GM21529 (cell line): Measurements from ENCODE around the gene FIP1L1.
"Not testable (repeated sequence)": the region's sequence is repeated elsewhere in the genome, so short reads cannot be mapped to it uniquely, and the experiment has no call there.

ENCODE experiments used
- ATAC-seq: cut with Tn5 transposase; IDR thresholded peaks from one replicate; pipeline ENCODE4 v1.9.1; 2021; ENCODE audit not compliant: unreplicated experiment

FIP1L1 gene

DNA sequence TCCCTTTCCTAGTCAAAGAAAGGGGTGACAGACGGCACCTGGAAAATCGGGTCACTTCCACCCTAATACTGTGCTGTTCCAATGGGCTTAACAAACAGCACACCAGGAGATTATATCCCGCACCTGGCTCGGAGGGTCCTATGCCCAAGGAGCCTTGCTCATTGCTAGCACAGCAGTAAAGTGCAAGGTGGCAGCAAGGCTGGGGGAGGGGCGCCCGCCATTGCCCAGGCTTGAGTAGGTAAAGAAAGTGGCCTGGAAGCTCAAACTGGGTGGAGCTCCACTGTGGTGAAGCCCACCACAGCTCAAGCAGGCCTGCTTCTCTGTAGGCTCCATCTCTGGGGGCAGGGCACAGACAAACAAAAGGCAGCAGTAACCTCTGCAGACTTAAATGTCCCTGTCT, 89.1 kb downstream of the FIP1L1 start:
- not testable (repeated sequence) for ATAC-seq

DNA sequence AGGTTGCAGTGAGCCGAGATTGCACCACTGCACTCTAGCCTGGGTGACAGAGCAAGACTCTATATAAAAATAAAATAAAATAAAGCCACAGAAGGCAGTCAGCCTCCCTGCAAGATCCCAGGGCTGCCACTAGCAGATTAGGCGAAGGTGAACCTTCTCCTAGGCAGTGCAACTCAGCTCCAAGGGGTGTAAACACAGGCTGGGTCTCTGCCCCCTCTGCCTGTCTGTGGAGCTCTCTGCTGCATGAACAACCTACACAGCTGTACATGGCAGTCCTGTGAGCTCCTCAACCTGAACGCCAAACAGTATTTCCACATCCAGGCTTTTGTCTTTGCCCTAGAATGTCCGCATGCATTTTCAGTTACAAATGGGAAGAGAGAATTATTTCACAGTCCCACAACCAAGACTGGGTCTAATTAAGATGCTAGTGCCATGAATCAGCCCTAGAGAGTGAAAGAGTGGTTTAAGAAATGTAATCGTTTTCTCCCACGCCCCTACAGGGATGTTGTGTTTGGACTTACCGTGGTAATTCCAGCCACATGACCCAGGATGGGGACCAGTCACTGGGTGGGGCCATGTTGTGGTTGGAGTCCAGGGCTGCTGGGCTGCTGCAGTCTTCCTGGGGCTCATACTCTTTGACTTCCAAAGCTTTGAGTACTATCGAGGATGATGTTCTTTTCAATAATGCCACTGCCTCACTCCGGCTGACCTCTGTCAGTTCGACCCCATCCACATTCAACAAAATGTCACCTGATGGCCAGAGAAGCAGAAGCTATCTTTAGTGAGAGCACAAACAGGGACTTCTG, 99.0 kb downstream of the FIP1L1 start:
- no peak for ATAC-seq

DNA sequence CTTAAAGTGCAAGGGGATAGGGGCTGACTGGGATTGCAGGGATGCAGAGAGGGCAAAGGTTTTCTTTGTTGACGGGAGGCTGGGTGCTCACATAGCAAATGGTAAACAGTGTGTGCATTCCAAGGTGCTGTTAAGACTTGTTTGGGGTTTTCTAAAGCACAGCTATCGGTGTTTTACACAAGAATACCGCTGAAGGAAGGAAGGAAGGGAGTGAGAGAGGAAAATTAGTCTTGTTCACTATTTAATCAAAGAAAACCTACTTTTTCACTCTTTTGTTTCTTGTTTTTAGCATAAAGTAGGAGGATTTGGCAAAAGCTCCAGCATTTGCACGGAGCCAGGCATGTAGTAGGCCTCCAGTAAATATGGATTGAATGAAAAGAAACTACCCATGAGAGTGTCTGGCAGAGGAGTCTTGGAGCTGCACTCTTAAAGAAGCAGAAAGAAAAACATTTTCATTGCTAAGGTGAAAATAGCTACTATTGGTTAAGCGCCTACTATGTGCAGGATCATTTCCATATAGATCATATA, 99.7 kb downstream of the FIP1L1 start:
- ATAC-seq, result no peak

DNA sequence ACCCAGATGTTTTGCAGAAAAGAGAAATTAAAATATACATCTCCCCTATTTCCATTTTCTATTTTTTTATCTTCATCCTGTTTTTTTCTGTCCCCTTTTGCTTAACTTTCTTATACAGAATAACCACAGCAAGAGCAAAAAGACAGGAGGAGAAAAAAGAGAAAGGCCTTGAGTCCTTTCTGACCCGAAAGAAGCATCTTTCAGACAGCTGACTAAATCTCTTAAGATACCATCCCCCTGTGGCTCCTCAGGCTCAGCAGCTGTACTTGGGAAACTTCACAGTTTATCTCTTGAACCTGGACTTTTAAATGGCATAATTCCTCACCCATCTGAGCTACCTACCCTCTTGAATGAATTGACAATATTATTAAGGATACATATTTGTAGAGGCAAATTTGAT, 100.2 kb downstream of the FIP1L1 start:
- ATAC-seq, result no peak

DNA sequence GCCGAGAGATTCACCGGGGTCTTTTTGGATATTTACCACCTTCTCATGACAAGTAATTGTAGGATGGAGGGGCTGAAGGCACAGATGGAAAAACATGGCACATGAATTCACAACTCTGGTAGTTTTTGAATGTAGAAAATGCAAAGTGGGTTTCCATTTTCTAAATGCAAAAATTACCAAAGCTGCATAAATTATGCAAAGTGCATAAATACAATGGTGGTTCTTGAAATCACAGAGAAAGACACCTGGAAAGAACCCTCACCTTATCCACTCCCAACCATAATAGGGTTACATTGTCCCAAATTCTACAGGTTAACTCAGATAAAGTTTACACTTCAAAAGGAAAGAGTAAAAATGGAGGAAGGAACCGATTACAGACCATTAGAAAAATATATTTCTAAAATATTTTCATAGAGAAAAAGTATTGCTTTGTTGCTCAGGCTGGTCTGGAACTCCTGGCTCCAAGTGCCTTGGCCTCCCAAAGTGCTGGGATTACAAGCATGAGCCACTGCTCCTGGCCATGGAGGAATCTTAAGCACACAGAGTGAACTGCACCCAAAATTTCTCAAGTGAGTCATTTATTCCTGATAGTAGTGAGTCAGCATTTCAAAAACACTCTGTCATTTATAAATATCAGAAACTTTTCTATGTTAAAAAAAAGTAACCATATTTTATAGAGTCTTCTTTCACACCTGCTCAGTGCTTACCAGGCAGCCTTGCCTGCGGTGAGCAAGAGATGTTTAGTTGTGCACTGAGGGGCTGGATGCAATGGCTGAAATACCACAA, 101.4 kb downstream of the FIP1L1 start:
- no peak for ATAC-seq

DNA sequence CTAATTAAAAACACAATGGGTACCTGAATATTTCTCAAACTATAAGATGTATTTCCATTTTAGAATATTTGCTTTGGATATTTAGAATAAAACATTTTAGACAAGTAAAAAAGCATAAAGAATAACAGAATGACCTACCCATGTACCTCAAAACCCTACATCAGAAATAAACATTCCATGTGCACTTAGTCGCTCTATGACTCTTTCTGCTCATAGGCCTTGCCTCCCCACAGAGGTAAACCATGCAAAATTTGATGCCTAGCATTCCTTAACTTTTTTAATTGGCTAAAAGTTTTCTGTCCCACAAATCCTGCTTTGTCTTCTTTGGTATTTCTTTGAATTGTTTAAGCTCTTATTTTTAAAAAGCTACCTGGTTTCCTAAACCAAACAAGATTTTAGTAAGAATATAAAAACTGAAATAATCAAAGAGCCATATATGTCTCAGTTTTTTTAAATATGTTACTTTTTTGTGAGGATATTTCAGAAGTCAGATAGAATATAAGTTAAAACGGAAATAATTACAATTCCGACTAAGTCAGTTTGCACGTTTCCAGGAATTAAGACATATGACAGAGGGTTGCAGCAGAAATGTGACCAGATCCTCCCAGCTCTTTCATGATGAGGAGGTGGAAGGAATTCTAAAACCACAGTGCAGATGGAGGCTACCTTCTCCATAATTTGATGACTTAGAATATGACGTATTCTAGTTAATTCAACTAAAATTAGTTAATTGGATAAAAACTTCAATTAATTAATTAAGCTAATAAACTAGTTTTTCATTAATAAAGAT, 102.5 kb downstream of the FIP1L1 start:
- no peak for ATAC-seq

DNA sequence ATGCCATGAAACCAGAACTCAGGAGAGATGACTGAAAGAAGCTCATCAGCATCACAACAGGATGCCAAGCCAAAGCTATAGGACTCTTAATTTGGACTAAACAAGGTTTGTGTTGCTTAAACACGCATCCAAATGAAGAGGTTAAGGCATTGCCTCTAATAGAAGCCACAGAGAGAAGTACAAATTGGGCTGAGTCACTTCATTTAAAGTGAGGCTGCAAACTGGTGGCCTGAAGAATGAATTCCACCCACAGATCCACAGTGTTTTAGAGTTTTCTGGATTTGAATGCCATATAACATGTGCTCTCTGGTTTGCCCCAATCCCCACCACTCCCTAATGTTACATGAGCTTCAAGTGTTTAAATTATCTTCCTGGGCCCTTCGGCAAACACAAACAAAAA, 103.5 kb downstream of the FIP1L1 start:
- ATAC-seq, result no peak

DNA sequence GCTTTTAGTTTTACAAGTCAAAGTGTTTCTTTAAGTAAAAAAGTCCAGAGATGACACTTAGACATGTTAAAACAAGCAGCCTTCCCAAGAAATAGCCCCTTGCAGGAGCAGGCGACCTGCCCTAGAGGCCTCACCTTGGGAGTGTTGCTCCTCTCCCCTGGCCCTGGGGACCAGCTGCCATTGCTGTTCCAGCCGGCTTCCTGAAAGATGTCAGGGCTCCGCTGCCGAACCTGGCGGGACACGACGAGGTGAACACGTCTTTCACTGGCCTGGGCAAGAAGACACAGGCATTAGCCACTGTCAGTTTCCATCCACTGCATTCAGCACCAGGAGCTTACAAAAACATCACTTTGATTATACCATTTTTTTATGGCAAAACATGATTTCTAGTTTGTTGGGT, 104.1 kb downstream of the FIP1L1 start:
- no peak for ATAC-seq

DNA sequence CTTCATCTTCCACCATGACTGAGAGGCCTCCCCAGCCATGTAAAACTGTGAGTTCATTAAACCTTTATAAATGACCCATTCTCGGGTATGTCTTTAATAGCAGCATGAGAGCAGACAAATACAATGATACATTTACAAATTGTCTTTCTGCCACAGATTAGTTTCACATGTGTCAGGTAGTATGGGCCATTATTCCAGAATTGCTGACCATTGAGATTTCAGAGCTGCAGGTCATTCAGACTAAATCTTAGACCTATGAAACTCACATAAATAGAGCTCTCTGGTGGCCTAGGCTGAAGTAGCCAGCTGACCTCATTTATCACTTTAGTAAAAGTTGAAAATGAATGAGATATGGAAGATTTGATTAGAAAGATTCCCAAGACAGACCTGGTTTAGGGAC, 105.8 kb downstream of the FIP1L1 start:
- no peak for ATAC-seq

DNA sequence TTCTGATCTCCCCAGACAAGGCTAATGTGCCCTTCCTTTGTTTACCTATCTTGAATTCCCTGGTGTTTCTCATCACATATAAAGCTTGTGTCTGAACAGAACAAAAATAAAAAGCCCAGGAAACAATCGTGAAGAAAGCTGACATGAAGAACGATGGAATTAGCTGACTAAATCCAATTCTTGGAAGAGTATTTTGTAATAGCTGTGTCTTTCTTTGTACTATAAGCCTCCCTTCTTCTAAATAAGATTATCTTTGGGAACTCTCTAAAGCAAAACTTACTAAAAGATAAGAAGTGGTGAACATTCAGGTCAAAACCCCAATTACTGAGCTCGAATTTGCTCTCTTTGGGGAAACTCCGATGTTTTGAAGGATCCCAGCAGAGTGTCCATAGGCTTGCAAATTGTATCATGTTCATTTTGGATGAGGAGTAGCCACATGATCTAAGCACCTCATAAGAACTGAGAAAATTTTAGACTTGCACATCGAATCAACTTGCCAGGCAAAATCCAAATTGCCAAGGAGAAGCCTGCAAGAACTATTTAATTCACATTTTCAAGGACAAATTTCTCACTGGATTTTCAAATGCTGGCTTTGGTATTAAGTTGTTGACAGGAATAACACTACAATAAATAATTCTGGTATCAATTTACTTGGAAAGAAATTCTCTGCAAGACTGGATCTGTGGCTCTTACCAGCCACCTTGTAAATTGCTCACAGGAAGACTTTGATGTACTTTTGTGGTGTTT, 107.6 kb downstream of the FIP1L1 start:
- no peak for ATAC-seq

DNA sequence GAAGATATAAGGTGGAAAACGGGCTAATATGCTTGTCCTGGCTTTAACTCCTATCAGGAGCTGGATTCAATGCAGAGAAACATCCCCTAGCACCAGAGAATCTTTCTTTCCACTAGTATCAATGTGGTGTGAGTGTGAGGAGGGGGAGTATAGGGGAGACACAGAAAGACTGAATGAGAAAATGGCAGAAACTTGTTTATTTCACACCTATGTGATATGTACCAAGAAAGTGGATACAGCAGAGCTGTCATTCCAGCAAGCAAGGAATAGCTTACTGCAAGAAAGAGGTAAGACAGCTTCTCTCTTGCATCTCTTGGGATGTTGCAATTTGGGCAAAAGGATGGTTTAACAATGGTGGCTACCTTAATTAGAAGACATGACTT, 108.2 kb downstream of the FIP1L1 start:
- ATAC-seq, result no peak

DNA sequence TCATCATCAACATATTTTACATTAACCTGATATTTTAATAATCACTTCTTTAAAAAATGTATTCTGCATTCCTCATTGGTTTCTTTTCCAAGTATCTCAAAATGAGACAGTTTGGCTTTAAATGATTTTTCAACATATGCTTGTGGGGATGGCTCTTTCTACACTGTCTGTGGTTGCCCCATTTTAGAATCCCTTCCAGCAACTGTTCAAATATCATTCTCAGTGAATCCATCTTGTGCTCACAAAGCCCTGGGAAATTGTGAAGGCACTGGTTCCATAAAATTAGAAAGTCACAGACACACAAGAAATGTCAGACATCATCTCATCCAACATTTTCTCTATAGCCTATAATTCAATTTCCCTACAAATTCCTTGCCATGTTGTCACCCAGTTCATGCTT, 110.3 kb downstream of the FIP1L1 start:
- no peak for ATAC-seq

DNA sequence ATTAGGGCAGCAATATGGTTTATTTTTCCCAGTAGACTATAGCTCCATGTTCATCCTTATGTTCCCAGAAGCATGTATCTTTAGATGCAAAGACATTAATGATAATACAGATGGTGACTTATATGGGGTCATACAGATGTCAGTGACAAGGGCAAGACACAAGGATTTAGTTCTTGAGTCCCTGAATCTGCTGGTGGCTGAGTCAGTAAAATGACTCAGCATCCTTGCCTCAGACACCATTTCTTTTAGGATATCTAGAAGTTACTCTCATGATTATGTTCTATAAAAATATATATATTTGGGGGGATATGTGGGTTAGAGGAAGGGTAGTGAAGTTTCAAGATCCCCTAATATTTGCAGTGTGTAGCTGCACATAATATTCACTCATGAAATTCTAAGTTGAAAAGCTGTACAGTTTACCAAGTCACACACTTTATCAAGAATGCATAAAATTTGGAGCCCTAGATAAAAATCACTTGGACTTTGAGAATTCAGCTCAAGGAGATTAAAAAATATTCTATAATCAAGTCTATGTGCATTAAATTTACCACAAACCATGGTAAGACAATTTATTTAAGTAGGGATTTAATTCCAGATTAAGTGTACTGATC, 111.9 kb downstream of the FIP1L1 start:
- no peak for ATAC-seq

DNA sequence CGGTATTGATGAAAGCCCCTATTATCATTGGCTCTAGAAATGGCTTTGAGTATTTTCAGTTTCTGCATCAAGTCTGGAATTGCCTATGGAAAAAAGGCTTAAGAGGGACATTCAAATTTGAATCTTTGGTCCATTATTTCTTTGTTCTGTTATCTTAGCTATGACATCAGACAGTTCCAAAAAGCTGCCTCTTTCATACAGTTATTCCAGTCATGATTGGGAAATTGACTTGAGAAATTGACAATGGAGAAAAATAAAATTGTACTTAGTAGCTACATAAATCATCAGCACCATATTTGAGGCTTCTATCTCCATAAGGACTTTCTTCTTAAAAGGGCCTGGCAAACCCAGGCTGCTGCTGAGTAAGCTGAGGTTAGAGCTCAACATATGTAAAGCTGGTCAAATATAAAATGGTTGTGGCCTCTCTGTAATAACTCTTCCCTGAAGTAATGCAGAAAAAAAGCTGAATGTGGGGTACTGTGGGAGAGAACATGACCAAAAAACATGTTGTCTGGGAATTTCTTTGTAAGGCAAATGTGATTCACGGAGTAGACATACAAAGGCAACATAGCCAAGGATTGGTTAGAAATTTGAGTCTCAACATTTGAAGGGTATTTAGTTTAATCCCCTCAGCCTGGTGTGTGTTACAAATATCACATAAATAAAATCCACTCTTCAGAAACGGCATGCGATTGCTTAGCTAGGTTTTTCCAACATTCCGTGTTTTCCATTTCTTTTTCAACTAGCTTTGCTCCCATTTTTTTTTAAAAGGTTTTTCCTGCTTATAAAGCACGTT, 112.9 kb downstream of the FIP1L1 start:
- no peak for ATAC-seq

DNA sequence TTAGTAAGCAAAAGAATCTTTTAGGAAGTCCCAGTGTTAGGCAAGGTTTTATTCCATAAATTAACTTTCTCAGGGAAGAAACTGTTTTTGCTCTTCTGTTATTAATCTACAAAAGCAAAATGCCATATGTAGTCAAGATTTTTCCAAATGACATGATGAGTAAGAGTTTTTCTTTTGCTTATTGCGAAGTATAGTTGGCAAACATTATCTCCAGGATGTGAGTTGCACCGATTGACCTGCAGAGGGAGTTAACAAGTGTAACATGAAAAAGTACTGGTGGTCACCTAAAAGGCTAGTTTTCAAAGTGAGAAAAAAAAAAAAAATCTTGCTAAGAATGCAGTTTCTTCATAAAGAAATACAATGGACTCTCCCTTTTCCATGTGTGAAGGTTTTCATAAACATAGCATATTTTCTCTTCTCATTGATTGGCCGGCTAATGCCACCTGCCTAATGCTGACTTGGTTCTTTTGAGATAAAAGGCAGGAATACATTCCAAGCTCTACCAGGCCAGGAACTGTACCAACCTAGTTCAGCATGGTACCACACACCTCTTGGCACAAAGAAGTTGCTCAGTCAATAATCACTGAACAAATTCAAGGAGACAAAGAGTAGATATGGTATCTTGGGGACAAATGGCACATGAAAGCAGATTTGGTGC, 113.7 kb downstream of the FIP1L1 start:
- ATAC-seq, result no peak

DNA sequence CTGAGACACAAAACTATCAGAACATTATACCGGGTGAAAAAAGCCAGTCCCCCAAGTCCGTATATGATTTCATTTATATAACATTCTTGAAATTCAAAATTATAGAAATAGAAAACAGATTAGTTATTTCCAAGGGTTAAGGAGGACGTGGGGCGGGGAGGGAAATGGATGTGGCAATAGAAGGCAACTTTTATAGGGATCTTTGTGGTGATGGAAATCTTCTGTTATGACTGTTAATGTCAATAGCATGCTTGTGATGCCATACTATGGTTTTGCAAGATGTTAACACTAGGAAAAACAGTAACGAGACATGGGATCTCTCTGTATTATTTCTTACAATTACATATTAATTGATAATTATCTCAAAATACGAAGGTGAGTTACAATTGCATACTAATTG, 117.4 kb downstream of the FIP1L1 start:
- ATAC-seq, result no peak

DNA sequence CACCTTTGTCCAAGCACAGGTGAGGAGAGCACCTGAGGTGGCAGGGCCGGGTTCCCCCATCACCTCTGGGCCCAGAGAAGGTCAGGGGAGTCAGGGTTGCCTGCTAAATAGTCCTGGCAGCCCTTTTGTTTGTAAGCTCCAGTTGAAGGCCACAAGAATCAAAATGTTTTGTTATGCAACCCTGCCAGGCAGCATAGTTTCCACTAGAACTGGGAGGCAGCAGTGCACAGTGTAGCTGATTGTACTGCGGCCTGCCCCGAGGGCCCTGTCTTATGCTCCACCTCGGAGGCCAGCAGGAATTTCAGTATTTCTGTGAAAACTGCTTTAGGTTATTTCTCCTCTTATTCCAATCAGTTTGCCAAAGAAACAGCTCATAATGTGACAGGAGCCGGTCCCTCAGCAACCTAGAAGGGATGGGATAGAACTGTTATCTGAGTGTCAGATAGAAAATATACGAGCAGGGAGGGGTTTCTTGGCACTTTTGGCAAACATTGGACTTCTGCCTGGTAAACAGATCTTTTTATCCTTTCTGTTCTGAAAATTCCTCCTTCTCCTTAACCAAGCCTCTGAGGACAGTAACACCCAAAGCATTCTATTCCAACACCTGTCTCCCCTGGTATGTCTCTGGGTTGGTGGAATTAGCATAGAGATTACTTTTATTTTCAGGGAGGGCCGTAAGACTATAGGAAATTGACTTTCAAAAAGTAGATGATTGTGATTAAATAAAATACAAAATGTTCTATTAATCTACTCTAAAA, 120.2 kb downstream of the FIP1L1 start:
- no peak for ATAC-seq

DNA sequence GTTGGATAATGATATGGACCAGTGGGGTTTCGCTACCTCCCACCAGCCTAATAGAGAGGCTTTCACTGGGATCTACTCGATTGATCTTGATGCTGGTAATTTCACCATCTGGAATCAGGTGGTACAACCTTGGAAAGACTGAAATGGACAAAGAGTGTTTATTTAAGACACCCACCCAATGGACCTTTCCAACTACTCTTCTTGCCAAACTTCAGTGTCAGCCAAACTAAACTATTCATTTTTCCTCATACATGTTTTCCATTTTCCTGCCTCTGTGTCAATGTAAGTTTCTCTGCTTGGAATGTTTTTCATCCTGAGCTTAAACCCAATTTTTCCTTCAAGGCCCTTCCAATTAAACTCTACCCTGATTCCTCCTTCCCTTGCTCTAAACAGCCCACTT, 121.3 kb downstream of the FIP1L1 start:
- ATAC-seq, result no peak
